H1 (cell line): ENCODE measurements around the gene EN1. TPM values are rescaled to one million over a fixed set of nuclear protein-coding genes. Genes with fewer than 3 reads are reported as not detected.

Source experiments
- CTCF ChIA-PET: fragments of 300-600 bp; sonication (Branson Sonifier 250); formaldehyde crosslinking; loops from one replicate; lab custom pipeline; 2021; ENCODE audit not compliant: partially characterized antibody; lab: Charles Lee
- POLR2A ChIA-PET: fragments of 300-600 bp; sonication (Branson Sonifier 250); formaldehyde crosslinking; loops from one replicate; lab custom pipeline; 2021; ENCODE audit warnings: inconsistent platforms; ENCODE audit not compliant: partially characterized antibody; lab: Charles Lee
- DNase-seq, 2 experiments: peaks; one replicate each; pipeline versions ENCODE4 v3.0.0 to v3.0.0-alpha.2; 2010 to 2022; ENCODE audit warnings: low spot score in 2 of 2, low read depth in 1 of 2, mixed read lengths in 1 of 2
- FAIRE-seq: peaks from 2 replicates; lab custom pipeline; 2011; peaks lifted over from hg19 to GRCh38; lab: Jason Lieb, UNC
- H2AFZ ChIP-seq: 2 replicates; pipeline ENCODE4 v1.8.1; 2012; ENCODE audit warnings: low read length, inconsistent platforms
- H2AK5ac ChIP-seq: 2 replicates; pipeline ENCODE4 v1.6.1; 2013; ENCODE audit warnings: low read depth, low read length
- H2BK120ac ChIP-seq: replicated peaks from 2 replicates; pipeline ENCODE3; 2013; ENCODE audit warnings: low read depth, low read length, inconsistent platforms
- H2BK12ac ChIP-seq: 2 replicates; pipeline ENCODE4 v1.6.1; 2013; ENCODE audit warnings: low read depth, low read length
- H2BK15ac ChIP-seq: 2 replicates; pipeline ENCODE4 v1.6.1; 2013; ENCODE audit warnings: low read length
- H2BK20ac ChIP-seq: 2 replicates; pipeline ENCODE4 v1.6.1; 2013; ENCODE audit warnings: low read length
- H2BK5ac ChIP-seq: 2 replicates; pipeline ENCODE4 v1.6.1; 2013; ENCODE audit warnings: low read depth, low read length
- H3K14ac ChIP-seq: 2 replicates; pipeline ENCODE4 v1.6.1; 2013; ENCODE audit warnings: inconsistent platforms; ENCODE audit not compliant: insufficient read length
- H3K18ac ChIP-seq: 2 replicates; pipeline ENCODE4 v1.6.1; 2013; ENCODE audit warnings: low read length; ENCODE audit errors: extremely low read depth
- H3K23ac ChIP-seq: 2 replicates; pipeline ENCODE4 v1.6.1; 2013; ENCODE audit warnings: inconsistent platforms; ENCODE audit not compliant: insufficient read length
- H3K23me2 ChIP-seq: 2 replicates; pipeline ENCODE4 v1.6.1; 2013; ENCODE audit warnings: low read depth, low read length
- H3K27ac ChIP-seq: 2 replicates; pipeline ENCODE4 v1.6.1; 2011; ENCODE audit warnings: low read depth, low read length, inconsistent platforms
- H3K27me3 ChIP-seq, 4 experiments: replicated peaks in 1 of 4; 1 replicate in 1 of 4; 2 replicates in 3 of 4; pipeline versions ENCODE4 v1.6.1 to v1.8.1; 2011 to 2013; ENCODE audit warnings: low read length in 3 of 4, mild to moderate bottlenecking in 3 of 4, inconsistent platforms in 2 of 4, mixed read lengths in 2 of 4, moderate library complexity in 1 of 4; ENCODE audit not compliant: control insufficient read depth in 3 of 4, insufficient read depth in 3 of 4; ENCODE audit errors: extremely low read depth in 1 of 4
- H3K36me3 ChIP-seq, 4 experiments: 2 replicates each; pipeline versions ENCODE4 v1.6.1 to v1.8.1; 2011 to 2013; ENCODE audit warnings: mild to moderate bottlenecking in 4 of 4, low read length in 3 of 4, moderate library complexity in 2 of 4, control low read depth in 1 of 4, inconsistent platforms in 1 of 4; ENCODE audit not compliant: insufficient read depth in 4 of 4, control insufficient read depth in 2 of 4
- H3K4ac ChIP-seq: replicated peaks from 2 replicates; pipeline ENCODE3; 2013; ENCODE audit warnings: low read length, low read depth, mixed read lengths, inconsistent platforms; ENCODE audit not compliant: insufficient read length
- H3K4me1 ChIP-seq, 4 experiments: replicated peaks in 1 of 4; 1 replicate in 1 of 4; 2 replicates in 3 of 4; pipeline versions ENCODE4 v1.6.1 to v1.8.1; 2011 to 2013; ENCODE audit warnings: low read length in 3 of 4, inconsistent platforms in 2 of 4, mixed read lengths in 1 of 4; ENCODE audit not compliant: insufficient read depth in 4 of 4, control insufficient read depth in 3 of 4
- H3K4me2 ChIP-seq, 2 experiments: 2 replicates each; pipeline versions ENCODE4 v1.6.1 to v1.8.1; 2011 to 2013; ENCODE audit warnings: low read depth in 2 of 2, low read length in 2 of 2, control low read depth in 1 of 2, inconsistent platforms in 1 of 2, mild to moderate bottlenecking in 1 of 2; ENCODE audit not compliant: insufficient read depth in 1 of 2
- H3K4me3 ChIP-seq, 4 experiments: fragments of 200-600, 300-600 bp in 1 of 4; sonication (generic), shearing (Covaris generic), sonication (Bioruptor Twin) in 1 of 4; 2 replicates each; pipeline versions ENCODE4 v1.5.1 to v1.8.1; 2011 to 2016; ENCODE audit warnings: low read length in 4 of 4, low read depth in 3 of 4, control low read depth in 2 of 4, inconsistent platforms in 2 of 4, mild to moderate bottlenecking in 2 of 4, mixed read lengths in 1 of 4, moderate library complexity in 1 of 4; ENCODE audit not compliant: insufficient read depth in 2 of 4; ENCODE audit errors: extremely low read depth in 1 of 4
- H3K56ac ChIP-seq: replicated peaks from 2 replicates; pipeline ENCODE3; 2013; ENCODE audit warnings: low read depth, mild to moderate bottlenecking, mixed read lengths, low read length, inconsistent platforms; ENCODE audit not compliant: insufficient read length
- H3K79me1 ChIP-seq: 2 replicates; pipeline ENCODE4 v1.6.1; 2013; ENCODE audit warnings: low read depth, low read length, control low read depth
- H3K79me2 ChIP-seq, 2 experiments: 2 replicates each; pipeline versions ENCODE4 v1.6.1 to v1.8.1; 2012 to 2013; ENCODE audit warnings: low read length in 2 of 2, mild to moderate bottlenecking in 2 of 2, inconsistent platforms in 1 of 2; ENCODE audit not compliant: insufficient read depth in 2 of 2, control insufficient read depth in 1 of 2
- H3K9ac ChIP-seq, 4 experiments: replicated peaks in 1 of 4; 1 replicate in 1 of 4; 2 replicates in 3 of 4; pipeline versions ENCODE4 v1.6.1 to v1.8.1; 2011 to 2013; ENCODE audit warnings: low read depth in 3 of 4, low read length in 3 of 4, control low read depth in 2 of 4, mild to moderate bottlenecking in 2 of 4, moderate library complexity in 2 of 4, inconsistent platforms in 1 of 4; ENCODE audit errors: extremely low read depth in 1 of 4
- H3K9me3 ChIP-seq, 2 experiments: 2 replicates each; pipeline versions ENCODE4 v1.6.1 to v1.8.1; 2012 to 2013; ENCODE audit warnings: mild to moderate bottlenecking in 2 of 2, moderate library complexity in 2 of 2, control low read depth in 1 of 2, inconsistent platforms in 1 of 2, low read depth in 1 of 2, low read length in 1 of 2, mixed read lengths in 1 of 2; ENCODE audit not compliant: insufficient read depth in 2 of 2
- H4K20me1 ChIP-seq, 2 experiments: replicated peaks in 1 of 2; 2 replicates each; pipeline versions ENCODE3 to v1.8.1; 2011 to 2013; ENCODE audit warnings: inconsistent platforms in 2 of 2, low read length in 2 of 2, mild to moderate bottlenecking in 1 of 2; ENCODE audit not compliant: insufficient read depth in 2 of 2, control insufficient read depth in 1 of 2
- H4K5ac ChIP-seq: 2 replicates; pipeline ENCODE4 v1.6.1; 2013; ENCODE audit warnings: low read length, low read depth, mixed read lengths, inconsistent platforms; ENCODE audit not compliant: insufficient read length
- H4K8ac ChIP-seq: 2 replicates; pipeline ENCODE4 v1.8.0; 2013; ENCODE audit warnings: mild to moderate bottlenecking, moderate library complexity, low read length, inconsistent platforms; ENCODE audit not compliant: insufficient read depth; ENCODE audit errors: extremely low read depth
- H4K91ac ChIP-seq: replicated peaks from 2 replicates; pipeline ENCODE3; 2013; ENCODE audit warnings: low read length, mixed read lengths, inconsistent platforms; ENCODE audit not compliant: insufficient read length
- BCL11A ChIP-seq, 2 experiments: IDR thresholded peaks; one replicate each; pipeline ENCODE4 v1.6.1; 2011; ENCODE audit warnings: low read depth in 2 of 2, low read length in 2 of 2, mild to moderate bottlenecking in 2 of 2
- CBX8 ChIP-seq: fragments of 300-800, 300-1000 bp; sonication (generic); IDR thresholded peaks from 2 replicates; pipeline ENCODE4 v1.7.1; 2016; ENCODE audit warnings: low read depth, low read length, borderline replicate concordance
- CEBPB ChIP-seq: IDR thresholded peaks from 2 replicates; pipeline ENCODE4 v1.6.1; 2012; ENCODE audit warnings: low read depth, low read length
- CHD2 ChIP-seq: IDR thresholded peaks from 2 replicates; pipeline ENCODE4 v1.6.1; 2012; ENCODE audit warnings: low read length, improper control_type of control experiment
- EZH2 ChIP-seq: fragments of 200-600 bp; sonication (generic); IDR thresholded peaks from 2 replicates; pipeline ENCODE4 v1.7.1; 2012; ENCODE audit warnings: low read depth, mild to moderate bottlenecking, moderate library complexity, low read length, inconsistent platforms; ENCODE audit not compliant: severe bottlenecking
- HDAC6 ChIP-seq: IDR thresholded peaks from one replicate; pipeline ENCODE4 v1.7.1; 2012; ENCODE audit warnings: low read depth, mild to moderate bottlenecking, inconsistent platforms, low read length, moderate library complexity
- KDM4A ChIP-seq: IDR thresholded peaks from one replicate; pipeline ENCODE4 v1.7.1; 2012; ENCODE audit warnings: low read depth, mild to moderate bottlenecking, moderate library complexity, low read length, inconsistent platforms; ENCODE audit not compliant: severe bottlenecking
- POLR2AphosphoS5 ChIP-seq: IDR thresholded peaks from 2 replicates; pipeline ENCODE4 v1.6.1; 2011; ENCODE audit warnings: low read depth, low read length
- SUZ12 ChIP-seq: fragments of 200-600 bp; sonication (generic); IDR thresholded peaks from 2 replicates; pipeline ENCODE4 v1.6.1; 2012; ENCODE audit warnings: mild to moderate bottlenecking, inconsistent platforms, low read length, moderate library complexity, mixed read lengths
- TEAD4 ChIP-seq: IDR thresholded peaks from 2 replicates; pipeline ENCODE4 v1.6.1; 2012; ENCODE audit warnings: low read depth, low read length, inconsistent platforms, mixed read lengths
- WGBS, 2 experiments: shearing (Covaris generic) in 1 of 2; methylation state at CpG; one replicate each; pipeline versions ENCODE4 v1.1.6 to v1.1.7; 2013 to 2015; ENCODE audit warnings: low lambda C conversion rate in 2 of 2, mixed read lengths in 2 of 2, inconsistent platforms in 1 of 2, low coverage in 1 of 2, missing lambda C conversion rate in 1 of 2; ENCODE audit not compliant: insufficient replicate concordance in 2 of 2, insufficient coverage in 1 of 2, insufficient read length in 1 of 2; ENCODE audit errors: extremely low coverage in 1 of 2, missing lambda C conversion rate in 1 of 2; 5-methylcytosine and 5-hydroxymethylcytosine counted together
- polyA plus RNA-seq, 7 experiments: library from polyadenylated mRNA; depleted of rRNA in 3 of 7; stranded (reverse) in 5 of 7; unstranded in 2 of 7; fragments of >200 nt in 5 of 7; fragments of 200-250 nt in 2 of 7; gene quantifications; 1 replicate in 5 of 7; 2 replicates in 1 of 7; 4 replicates in 1 of 7; pipeline versions ENCODE4 v1.2.1 to v1.2.3, GENCODE V29; 2011 to 2013; ENCODE audit warnings: missing spikeins in 2 of 7, mixed read lengths in 2 of 7
- total RNA-seq: library from RNA; stranded (reverse); fragmentation: NEBNext Ultra II Directional; extraction: Animal tissue kit (Norgen Biotek cat#: 25700); gene quantifications from 2 replicates; pipeline ENCODE4 v1.2.1, GENCODE V29; 2021

EN1 gene
- total and polyA plus RNA-seq, 2 of the 8 experiments (the other 6 are each of a cell fraction or from before 2014, with no cell fraction given), result not detected

GRCh38 chr2:118832791-118833715 is 14.4 kb downstream of the EN1 start:
- H4K91ac ChIP-seq, result no peak overlapping the region
- 0 out of 8 replicates have a peak, but pooled peaks cover 0 to 5% (median 0%) of the 10 kb centered on the region in 4 experiments for H3K36me3 ChIP-seq
- no peak overlapping the region for H4K5ac ChIP-seq
- H3K79me1 ChIP-seq, result no peaks in the 10 kb centered on the region
- H3K56ac ChIP-seq, result no peak overlapping the region
- H3K27ac ChIP-seq, result no peak overlapping the region
- ChIA-PET POLR2A (interaction anchor here (1.0 to 1.5 kb wide), 2 partner anchors 14 to 16 kb away, joined by 4 read pairs; partner anchors contain the start of gene EN1), CTCF (interaction anchor here (0.8 to 3.5 kb wide), 10 partner anchors 9 to 463 kb away, joined by 3 to 15 read pairs (median 3); no protein-coding TSS in a partner anchor)
- peaks cover 14% of the 10 kb centered on the region; the same call in 1 of the 2 replicates for H3K23me2 ChIP-seq
- H2BK15ac ChIP-seq, result peak overlapping the region; percentile 46; the same call in 1 of the 2 replicates
- H3K9me3 ChIP-seq, result no peaks in the 10 kb centered on the region; a peak in 1 of 4 replicates
- no peak overlapping the region for H2AFZ ChIP-seq
- no peak overlapping the region for H2AK5ac ChIP-seq
- H3K4me1 ChIP-seq, result peaks cover 5 to 39% (median 24%) of the 10 kb centered on the region in 4 experiments
- H3K14ac ChIP-seq, result no peak overlapping the region
- no peak for DNase-seq
- peaks cover 71 to 86% (median 78%) of the 10 kb centered on the region in 4 experiments for H3K27me3 ChIP-seq
- H3K4me3 ChIP-seq, result peak overlapping the region; percentile 10 to 63 (median 20); a peak in 3 of 8 replicates
- no peak overlapping the region for H4K8ac ChIP-seq
- peak overlapping the region; percentile 61; the same call in 1 of the 2 replicates for H2BK20ac ChIP-seq
- no peak overlapping the region for H3K4ac ChIP-seq
- H3K79me2 ChIP-seq, result no peaks in the 10 kb centered on the region
- no peak overlapping the region for H3K9ac ChIP-seq
- WGBS, 2 experiments, result 7% methylated on average over 36 of the region's 36 CpGs; no CpG with 5 or more reads in 1 of the 2 experiments
- H3K4me2 ChIP-seq, result peak overlapping the region; percentile 88 to 93
- H2BK5ac ChIP-seq, result no peak overlapping the region; the same call in 1 of the 2 replicates
- no peak overlapping the region for H3K23ac ChIP-seq
- no peak overlapping the region for H2BK120ac ChIP-seq
- H4K20me1 ChIP-seq, result peaks cover 6% of the 10 kb centered on the region in 2 experiments
- no peak for FAIRE-seq
- no peak overlapping the region for H3K18ac ChIP-seq
- peak overlapping the region; percentile 94 for H2BK12ac ChIP-seq
- TF ChIP-seq CHD2, result no peak
- TF ChIP-seq BCL11A (IDR thresholded peaks at IDR 0.05; ENCODE audit: low read depth in 2 of 2, low read length in 2 of 2), result no peak
- peak; percentile 91 for TF ChIP-seq EZH2
- TF ChIP-seq CEBPB, result no peak
- no peak for TF ChIP-seq HDAC6
- TF ChIP-seq TEAD4, result peak; percentile 18; the same call in 1 of the 2 replicates
- no peak for TF ChIP-seq POLR2AphosphoS5
- TF ChIP-seq CBX8, result 0 out of 2 replicates have a peak, but pooled peaks have one; percentile 34
- TF ChIP-seq SUZ12, result peak; percentile 88
- TF ChIP-seq KDM4A, result no peak
